HG03558 (cell line): ENCODE data around the gene SMAP2.
"Not testable (repeated sequence)": the region's sequence is repeated elsewhere in the genome, so short reads cannot be mapped to it uniquely, and the experiment has no call there.

Experiments used
- ATAC-seq: cut with Tn5 transposase; IDR thresholded peaks from one replicate; pipeline ENCODE4 v1.9.1; 2021; ENCODE audit warnings: moderate number of reproducible peaks; ENCODE audit not compliant: unreplicated experiment; ENCODE audit errors: extremely low read depth

Gene SMAP2

GRCh38 chr1:40373323-40374283 lies at the start of gene SMAP2:
SMAP2 (plus strand) TSS chr1:40373727; CDS start chr1:40374121, 394 bp downstream.
- no peak for ATAC-seq

GRCh38 chr1:40331403-40331802 lies 42.1 kb upstream of the SMAP2 start:
- not testable (repeated sequence) for ATAC-seq

GRCh38 chr1:40332695-40333094 lies 40.8 kb upstream of the SMAP2 start:
- ATAC-seq, result no peak

- no peak for ATAC-seq
Observed at GRCh38 chr1:40337443-40337842, 36.1 kb upstream of the SMAP2 start.

- no peak for ATAC-seq
Observed at GRCh38 chr1:40338745-40339419, 34.6 kb upstream of the SMAP2 start.

GRCh38 chr1:40339420-40340323 lies 33.9 kb upstream of the SMAP2 start:
- no peak for ATAC-seq

GRCh38 chr1:40341491-40342380 lies 31.8 kb upstream of the SMAP2 start:
- no peak for ATAC-seq

- ATAC-seq, result not testable (repeated sequence)
Observed at GRCh38 chr1:40342381-40342717, 31.2 kb upstream of the SMAP2 start.

GRCh38 chr1:40344597-40344996 lies 28.9 kb upstream of the SMAP2 start:
- no peak for ATAC-seq

GRCh38 chr1:40350391-40350790 lies 23.1 kb upstream of the SMAP2 start:
- no peak for ATAC-seq

GRCh38 chr1:40351124-40351523 lies 22.4 kb upstream of the SMAP2 start:
- ATAC-seq, result no peak

- no peak for ATAC-seq
Observed at GRCh38 chr1:40352126-40352525, 21.4 kb upstream of the SMAP2 start.

- no peak for ATAC-seq
Observed at GRCh38 chr1:40353082-40353481, 20.4 kb upstream of the SMAP2 start.

GRCh38 chr1:40357625-40358024 lies 15.9 kb upstream of the SMAP2 start:
- no peak for ATAC-seq

GRCh38 chr1:40360631-40361030 lies 12.9 kb upstream of the SMAP2 start:
- no peak for ATAC-seq

- ATAC-seq, result no peak
Observed at GRCh38 chr1:40361201-40361600, 12.3 kb upstream of the SMAP2 start.

GRCh38 chr1:40361637-40362036 lies 11.9 kb upstream of the SMAP2 start:
- ATAC-seq, result no peak

GRCh38 chr1:40362199-40362598 lies 11.3 kb upstream of the SMAP2 start:
- ATAC-seq, result no peak

- ATAC-seq, result no peak
Observed at GRCh38 chr1:40362699-40363098, 10.8 kb upstream of the SMAP2 start.

GRCh38 chr1:40363721-40364120 lies 9.8 kb upstream of the SMAP2 start:
- ATAC-seq, result peak; percentile 90
